PC-9 (cell line): ENCODE results near the gene PRRC2A.

ENCODE experiments used
- EZH2 ChIP-seq: fragments of 200-600 bp; sonication (generic); IDR thresholded peaks from 2 replicates; pipeline ENCODE4 v1.8.0; 2017; ENCODE audit warnings: antibody characterized with exemption, low read depth
- TF ChIP-seq, protein P1 (sequence below): fragments of 200-600 bp; sonication (generic); conservative IDR thresholded peaks from 2 replicates; pipeline ENCODE4 v1.6.1; 2017; ENCODE audit warnings: mixed run types, antibody characterized with exemption, mild to moderate bottlenecking, moderate library complexity

DNA sequence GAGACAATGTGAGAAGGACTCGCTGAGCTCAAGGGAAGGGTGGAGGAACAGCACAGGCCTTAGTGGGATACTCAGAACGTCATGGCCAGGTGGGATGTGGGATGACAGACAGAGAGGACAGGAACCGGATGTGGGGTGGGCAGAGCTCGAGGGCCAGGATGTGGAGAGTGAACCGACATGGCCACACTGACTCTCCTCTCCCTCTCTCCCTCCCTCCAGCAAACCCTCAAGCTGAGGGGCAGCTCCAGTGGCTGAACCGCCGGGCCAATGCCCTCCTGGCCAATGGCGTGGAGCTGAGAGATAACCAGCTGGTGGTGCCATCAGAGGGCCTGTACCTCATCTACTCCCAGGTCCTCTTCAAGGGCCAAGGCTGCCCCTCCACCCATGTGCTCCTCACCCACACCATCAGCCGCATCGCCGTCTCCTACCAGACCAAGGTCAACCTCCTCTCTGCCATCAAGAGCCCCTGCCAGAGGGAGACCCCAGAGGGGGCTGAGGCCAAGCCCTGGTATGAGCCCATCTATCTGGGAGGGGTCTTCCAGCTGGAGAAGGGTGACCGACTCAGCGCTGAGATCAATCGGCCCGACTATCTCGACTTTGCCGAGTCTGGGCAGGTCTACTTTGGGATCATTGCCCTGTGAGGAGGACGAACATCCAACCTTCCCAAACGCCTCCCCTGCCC lies 43.5 kb upstream of the PRRC2A start:
- TF ChIP-seq, protein P1, sequence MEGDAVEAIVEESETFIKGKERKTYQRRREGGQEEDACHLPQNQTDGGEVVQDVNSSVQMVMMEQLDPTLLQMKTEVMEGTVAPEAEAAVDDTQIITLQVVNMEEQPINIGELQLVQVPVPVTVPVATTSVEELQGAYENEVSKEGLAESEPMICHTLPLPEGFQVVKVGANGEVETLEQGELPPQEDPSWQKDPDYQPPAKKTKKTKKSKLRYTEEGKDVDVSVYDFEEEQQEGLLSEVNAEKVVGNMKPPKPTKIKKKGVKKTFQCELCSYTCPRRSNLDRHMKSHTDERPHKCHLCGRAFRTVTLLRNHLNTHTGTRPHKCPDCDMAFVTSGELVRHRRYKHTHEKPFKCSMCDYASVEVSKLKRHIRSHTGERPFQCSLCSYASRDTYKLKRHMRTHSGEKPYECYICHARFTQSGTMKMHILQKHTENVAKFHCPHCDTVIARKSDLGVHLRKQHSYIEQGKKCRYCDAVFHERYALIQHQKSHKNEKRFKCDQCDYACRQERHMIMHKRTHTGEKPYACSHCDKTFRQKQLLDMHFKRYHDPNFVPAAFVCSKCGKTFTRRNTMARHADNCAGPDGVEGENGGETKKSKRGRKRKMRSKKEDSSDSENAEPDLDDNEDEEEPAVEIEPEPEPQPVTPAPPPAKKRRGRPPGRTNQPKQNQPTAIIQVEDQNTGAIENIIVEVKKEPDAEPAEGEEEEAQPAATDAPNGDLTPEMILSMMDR: no peak
- no peak for TF ChIP-seq EZH2
